GM18868 (cell line): Measurements from ENCODE around the gene GIT1.
"Not testable (repeated sequence)": the region's sequence is repeated elsewhere in the genome, so short reads cannot be mapped to it uniquely, and the experiment has no call there.

Experiments
- ATAC-seq: cut with Tn5 transposase; IDR thresholded peaks from one replicate; pipeline ENCODE4 v1.9.1; 2021; ENCODE audit warnings: mild to moderate bottlenecking, moderate library complexity; ENCODE audit not compliant: unreplicated experiment

The GIT1 gene

DNA sequence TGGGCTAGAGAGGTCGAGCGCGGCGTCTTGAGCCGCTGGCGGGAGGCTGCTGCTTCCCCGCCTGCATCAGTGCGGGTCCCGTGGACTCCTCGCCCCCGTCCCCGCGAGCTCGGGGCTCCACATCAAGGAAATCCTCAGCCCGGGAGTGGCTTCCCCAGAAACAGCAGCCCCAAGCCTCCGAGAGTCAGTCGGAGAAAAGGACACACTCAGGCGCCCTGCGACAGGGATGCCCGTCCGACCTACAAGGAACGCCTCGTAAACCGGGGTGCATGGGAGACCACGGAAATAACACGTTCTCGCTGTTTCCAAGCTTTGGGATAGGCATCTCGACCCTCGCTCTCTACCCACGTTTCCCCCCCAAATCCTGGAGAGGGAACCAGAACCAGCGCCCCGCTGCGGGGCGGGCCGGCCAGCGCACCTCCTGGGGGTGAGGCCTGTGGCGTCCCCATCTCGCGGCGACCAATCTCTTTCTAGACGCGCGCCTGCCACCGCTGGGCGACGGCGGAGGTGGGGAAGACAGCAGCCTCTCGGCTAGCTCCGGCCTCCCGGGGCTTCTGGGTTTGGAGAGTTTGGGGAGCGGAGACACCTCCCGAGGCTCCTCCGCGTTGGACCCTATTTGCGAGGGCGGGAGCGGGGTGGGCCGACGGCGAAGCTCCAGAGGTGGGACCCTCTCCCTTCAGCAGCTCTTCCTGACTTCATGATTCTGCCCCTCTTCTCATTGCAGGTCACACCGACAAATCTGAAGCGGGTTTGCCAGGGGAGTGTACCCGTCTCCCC, 21.7 kb downstream of the GIT1 start:
- ATAC-seq: peak; percentile 46

DNA sequence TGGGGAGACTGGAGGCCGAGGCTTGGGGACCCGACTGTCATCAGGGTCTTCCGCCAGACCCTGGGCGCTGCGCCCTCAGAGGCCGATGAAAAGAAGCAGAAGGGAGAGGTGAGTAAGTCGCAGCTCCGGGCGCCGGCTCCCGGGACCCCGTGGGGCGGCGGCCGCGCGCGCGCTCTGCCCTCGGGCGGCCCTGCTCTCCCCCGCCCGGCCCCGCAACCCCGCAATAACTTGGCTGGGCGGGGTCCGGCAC, 22.2 kb downstream of the GIT1 start:
- ATAC-seq: no peak

DNA sequence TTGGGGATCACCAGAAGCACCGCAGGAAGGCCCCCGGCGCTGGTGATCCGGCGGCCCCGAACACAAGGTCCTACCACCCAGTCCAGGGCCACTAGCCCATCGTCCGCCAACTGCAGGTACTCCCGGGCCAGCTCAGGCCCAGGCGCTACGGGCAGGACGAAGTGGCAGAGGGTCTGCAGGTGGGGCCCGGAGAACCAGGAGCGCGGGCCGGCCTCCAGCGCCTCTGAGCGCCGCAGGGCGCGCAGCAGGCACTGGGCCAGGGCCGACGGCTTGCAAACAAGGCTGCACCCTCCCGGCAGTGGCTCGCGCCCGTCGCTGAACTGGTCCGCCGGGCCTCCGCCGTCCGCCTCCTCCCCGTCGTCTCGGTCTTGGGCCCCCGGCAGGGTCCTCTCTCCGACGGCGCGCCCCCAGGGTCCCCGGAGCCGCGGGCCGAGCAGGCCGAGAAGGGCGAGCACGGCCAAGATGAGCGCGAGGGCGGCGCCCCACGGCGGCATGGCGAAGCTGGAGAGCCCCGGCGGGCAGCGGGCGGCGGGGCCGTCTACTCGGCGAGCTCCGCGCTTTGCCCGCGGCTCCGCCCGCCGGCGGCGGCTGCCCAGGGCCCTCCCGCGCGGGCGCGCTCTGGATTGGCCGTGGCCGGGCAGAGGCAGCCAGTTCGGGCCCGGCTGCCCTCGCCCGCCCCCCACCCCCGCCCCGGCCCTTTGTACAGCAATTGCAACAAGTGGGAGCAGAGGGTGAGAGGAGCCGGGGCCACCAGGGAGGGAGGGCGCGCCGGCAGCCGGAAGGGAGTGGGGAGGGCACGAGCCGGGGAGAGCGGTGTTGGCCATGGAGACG, 22.8 kb downstream of the GIT1 start, which contains the start of gene ABHD15:
Gene ABHD15, minus strand, starts transcription at position 565 of the 831 bp plus-strand sequence. Its CDS starts 71 bp downstream, at position 494.
- no peak for ATAC-seq

DNA sequence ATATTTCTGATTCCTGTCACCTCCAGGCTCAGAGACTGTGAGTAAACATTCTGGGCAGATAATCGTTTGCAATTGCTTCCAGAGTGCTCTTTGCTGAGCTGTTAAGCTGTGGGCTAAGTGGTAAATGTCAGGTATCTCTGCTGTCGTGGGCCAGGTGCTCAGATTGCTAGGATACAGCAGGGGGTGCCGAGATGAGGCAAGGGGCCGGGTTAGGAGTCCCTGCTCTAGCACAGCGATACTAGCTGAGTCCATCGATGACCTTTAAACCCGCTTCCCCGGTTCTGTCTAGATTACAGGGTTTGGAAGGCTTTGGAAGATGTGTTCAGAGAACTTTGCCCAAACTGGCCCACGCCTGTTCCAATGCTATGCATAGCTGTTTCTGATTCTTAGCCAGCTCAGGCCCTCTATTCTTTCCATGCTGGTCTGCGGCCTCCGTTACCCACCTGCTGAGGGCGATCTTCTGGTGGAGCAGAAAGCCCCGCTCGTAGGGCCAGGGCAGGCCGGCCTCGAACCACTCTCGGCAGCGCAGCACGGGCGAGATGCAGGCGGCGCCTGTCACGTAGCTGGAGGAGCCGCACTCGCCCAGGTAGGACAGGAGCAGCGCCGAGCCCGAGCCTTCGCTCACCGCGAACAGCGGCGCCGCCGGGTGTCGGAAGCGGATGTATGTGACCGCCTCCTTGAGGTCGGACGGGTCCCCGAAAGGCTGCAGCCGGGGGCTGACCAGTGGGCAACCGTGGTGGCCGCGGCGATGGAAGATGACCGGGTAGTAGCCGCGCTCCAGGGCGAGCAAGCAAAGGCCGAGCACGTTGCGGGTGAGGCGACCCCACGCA, 23.6 kb downstream of the GIT1 start:
- ATAC-seq: no peak

DNA sequence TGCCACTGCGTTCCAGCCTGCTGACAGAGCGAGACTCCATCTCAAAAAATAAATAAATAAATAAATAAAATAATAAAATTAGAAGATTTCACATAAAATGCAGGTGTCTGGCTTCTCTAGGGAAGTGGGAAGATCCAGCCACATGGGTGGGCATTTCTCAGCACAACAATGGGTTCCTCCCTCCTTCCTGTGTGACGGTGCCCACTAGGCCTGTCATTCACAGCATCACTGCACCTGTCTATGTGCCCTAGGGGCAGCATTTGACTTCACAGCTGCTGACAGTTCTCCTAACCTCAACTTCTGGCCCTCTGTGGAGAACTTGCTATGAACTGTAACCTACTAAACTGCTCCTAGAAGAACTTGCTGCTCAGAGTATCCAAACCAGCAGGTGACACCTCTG, 25.6 kb downstream of the GIT1 start:
- ATAC-seq: no peak

DNA sequence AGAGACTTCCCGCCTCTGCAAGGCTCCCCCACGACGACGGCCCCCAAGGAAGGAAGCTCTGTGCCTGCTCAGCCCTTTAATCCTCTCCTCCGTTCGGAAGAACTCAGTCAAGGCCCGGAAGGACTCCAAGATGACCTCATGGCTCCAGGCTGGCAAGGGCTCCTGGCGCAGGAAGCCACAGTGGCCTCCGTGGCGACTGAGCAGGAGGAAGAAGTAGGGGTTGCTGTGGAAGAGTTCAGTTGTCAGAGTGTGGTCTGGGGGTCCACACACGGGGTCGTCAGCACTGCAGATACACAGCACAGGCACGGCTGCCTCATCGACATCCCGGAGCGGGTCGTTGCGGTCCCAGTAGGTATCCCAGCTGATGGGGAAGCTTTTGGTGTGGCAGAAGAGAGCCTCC, 26.8 kb downstream of the GIT1 start:
- no peak for ATAC-seq

DNA sequence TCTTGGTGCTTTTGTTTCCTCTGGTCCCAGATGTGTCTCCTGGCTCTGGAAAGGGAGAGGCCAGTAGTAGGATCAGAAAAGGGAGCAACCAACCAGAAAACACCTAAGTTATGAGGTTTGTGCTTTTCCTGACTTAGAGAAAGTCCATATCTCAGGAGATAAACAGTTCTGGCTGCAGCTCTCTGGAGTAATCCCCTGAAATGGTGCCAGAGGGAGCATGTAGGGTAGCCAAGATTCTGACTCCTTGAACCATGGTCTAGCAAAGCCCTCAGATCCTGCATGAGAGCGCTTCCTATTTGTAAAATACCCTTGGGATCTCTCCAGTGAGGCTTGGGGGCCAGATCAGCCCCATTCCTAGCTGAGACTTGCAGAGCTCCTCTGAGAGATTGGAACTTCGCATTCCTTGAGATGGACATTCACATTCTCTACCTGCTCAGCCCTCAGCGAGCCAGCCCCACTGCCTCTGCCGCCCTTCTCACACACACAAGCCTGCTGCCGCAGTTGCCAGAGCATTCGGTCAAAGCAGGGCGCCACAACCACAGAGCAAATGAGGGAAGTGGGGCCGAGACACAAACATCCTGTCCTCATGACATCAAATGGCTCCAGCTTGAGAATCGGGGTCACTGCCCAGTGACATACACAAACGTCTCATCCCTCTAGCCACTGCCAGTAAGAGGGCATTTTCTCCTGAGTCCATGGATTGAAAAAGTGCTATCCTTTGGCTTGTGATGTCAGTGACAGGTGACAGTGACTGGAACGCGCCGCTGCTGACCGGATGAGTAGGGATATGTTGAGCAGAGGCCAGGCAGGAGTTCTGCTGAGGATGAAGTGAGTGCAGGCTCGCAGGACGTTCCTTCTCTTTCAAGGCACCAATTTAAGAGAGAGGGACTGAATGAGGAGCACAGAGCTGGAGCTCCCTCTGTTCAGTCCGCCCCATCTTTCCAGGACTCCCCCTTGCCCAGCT, 27.6 kb downstream of the GIT1 start:
- ATAC-seq: no peak

DNA sequence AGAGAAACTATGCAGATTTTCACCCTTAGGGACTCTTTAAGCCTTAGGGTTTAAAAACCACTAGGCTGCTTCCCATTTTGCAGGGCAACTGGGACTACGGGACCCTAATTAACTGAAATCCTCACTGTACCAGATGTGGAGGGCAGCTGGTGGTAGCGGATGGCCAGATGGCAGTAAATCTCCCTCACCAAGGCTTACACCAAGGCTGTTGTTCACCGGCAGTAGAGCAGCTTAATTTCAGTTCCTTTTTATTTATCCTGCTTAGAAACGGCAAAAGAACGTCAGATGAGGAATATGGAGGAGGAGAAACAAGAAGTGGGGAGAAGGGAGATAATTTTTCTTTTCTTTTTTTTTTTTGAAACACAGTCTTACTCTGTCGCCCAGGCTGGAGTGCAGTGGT, 29.1 kb downstream of the GIT1 start:
- no peak for ATAC-seq

DNA sequence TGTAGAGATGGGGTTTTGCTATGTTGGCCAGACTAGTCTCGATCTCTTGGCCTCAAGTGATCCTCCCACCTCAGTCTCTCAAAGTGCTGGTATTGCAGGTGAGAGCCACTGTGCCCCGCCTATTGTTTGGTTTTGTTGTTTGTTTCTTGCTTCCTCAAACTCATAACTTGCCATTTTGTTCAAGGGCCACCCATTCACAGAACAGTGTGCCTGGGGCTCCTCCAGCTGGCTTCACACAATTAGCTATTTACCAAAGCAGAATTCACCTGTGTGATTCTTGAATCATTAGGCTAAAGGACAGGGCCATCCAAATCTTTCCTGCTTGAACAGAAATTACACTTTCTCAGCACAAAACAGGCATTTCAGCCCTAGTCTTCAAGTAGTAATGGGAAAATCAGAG, 29.8 kb downstream of the GIT1 start:
- ATAC-seq: no peak

DNA sequence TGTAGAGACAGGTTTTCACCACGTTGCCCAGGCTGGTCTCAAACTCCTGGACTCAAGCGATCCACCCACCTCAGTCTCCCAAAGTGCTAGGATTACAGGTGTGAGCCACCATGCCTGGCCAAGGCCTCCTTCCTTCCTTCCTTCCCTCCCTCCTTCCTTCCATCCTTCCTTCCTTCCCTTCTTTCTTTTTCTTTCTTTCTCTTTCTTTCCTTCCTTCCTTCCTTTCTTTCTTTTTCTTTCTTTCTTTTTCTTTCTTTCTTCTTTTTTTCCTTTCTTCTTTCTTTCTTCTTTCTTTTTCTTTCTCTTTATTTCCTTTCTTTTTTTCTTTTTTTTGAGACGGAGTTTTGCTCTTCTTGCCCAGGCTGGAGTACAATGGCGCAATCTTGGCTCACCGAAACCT, 31.3 kb downstream of the GIT1 start:
- ATAC-seq: not testable (repeated sequence)

DNA sequence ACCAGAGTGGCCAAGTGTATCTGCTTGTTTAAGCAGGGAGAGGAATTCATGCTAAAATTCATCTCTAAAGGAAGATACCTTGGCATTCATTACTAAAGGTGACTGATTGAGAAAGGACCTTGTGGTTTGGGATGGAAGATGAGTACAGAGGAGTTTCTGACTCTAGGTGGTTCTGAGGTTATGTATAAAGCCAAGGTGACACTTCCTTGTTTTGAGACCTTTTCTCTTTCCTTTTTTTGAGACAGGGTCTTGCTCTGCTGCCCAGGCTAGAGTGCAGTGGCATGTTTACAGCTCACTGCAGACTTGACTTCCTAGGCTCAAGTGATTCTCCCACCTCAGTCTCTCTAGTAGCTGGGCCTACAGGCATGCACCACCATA, 31.7 kb downstream of the GIT1 start:
- no peak for ATAC-seq

DNA sequence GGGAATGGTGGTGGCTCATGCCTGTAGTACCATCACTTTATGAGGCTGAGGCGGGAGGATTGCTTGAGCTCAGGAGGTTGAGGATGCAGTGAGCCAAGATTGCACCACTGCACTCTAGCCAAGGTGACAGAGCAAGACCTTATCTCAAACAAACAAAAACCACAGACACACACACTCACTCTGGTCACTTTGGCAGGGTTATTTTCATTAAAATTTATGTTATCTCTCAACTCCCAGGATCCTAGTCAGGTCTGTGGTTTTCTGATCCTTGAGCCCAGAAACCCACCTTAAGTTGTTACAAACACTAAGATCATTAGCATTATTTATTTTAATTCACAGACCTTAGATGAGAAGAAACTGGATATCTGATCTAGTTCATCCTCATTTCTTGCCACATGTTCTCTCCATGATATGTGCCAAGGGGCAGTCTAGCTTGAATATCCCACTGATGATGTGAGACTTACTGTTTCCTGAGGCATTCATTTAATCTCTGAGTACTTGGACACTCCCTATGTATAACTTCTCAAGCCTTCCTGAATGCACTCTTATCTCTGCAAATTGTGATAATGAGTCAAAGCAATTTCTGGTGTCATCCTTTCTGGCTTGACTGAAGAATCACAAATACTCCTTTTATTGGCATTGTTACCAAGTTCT, 32.2 kb downstream of the GIT1 start:
- ATAC-seq: no peak

DNA sequence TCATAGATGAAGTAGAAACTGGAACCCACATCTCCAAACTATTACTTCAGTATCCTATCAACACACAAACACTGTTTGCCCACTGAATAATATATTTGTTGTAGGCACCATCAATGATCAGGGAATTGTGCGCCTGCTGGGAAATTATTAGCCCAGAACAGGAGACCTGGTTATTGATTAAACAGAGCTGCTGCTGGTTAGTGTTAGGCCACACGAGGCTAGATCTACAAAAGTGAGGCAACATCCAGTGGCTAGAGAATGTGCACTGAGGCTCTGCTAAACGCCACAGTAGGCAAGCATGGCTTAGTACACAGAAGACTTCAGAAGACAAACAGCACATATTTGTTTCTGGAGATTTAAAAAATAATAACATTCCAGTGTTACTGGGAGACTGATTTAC, 33.6 kb downstream of the GIT1 start:
- no peak for ATAC-seq

DNA sequence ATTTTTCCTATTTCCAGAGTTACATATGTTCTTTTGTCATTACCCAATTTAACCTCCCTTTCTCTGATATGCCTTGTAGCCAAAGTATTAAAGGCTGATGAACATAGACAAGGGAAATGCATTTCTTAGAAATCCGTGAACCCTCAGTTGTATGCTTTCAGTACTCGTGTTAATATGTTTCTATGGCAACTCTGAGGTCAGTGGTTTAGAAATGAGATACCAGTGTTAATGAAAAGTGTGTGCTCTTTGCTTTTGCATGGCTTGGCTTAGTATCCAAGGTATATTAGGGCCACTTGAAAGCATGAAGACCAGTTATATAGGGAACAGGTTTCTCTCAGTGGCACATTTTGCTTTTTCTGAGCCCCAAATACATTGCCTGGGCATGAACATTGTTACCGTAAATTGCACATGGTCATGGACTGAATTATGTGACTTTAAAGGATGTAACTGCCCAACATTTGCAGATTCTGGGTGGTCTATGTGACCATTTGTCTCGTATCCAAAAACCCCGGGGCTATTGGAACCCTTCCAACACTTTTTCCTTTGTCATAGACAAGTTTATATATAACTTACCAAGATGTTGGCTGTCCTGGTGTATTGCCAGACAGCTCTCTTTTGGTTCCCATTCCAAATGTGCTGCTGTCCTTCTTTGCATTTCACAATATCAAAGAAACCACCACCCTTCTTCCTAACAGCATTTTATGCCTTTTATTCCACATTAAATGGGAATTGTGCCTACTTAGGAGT, 40.1 kb downstream of the GIT1 start:
- ATAC-seq: no peak

DNA sequence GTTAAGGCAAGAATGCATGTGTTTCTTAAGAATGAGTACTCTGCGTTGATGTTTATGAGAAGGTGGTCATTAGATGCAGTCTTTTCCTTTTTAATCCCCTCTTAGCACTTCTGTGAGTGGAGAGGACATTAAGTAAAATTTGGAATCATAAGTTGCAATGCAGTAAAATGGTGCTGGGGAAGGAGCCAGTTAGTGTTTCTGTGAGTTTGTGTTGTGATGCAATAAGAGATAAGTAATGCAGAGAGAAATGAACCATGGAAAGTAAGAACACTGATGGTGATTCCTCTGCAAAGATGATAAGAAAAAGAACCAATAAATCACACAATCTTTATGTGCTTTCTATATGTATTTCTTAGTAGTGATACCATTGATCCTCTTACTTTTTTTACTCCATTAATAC, 42.6 kb downstream of the GIT1 start:
- ATAC-seq: no peak

DNA sequence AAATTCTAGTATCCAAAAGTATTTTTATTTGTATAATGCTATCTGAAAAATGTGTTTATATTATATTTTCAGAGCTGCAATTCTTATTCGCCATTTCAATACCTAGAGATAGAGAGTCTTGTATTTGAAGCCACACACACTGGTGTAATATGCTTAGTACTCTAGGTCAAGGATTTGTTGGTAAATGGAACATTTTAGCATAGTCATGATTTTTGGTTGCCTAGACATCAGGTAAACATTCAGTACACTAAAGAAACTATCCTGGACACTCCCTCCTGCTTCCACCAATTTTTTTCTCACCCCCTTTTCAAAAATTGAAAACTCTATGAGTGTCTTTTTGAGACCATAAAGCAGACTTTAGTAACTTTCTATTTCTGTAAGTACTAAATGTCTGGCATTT, 43.4 kb downstream of the GIT1 start:
- no peak for ATAC-seq

DNA sequence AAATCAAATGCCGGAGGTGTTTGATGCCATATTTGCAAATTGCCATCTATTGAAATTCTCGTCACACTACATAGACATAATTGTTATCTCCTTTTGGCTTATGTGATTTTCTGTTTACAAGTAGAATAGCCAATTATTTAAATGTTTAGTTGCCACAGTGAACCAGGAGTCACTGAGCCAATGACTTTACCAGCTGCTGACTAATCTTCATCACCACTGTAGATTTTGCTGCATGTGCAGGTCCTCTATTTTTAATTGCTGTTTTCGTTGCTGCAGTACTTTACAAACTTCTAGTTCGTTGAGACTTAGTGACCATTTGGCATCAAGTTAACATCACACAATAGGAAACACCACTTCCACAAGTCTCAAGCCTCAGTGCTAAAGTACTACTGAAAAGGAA, 45.4 kb downstream of the GIT1 start:
- no peak for ATAC-seq

DNA sequence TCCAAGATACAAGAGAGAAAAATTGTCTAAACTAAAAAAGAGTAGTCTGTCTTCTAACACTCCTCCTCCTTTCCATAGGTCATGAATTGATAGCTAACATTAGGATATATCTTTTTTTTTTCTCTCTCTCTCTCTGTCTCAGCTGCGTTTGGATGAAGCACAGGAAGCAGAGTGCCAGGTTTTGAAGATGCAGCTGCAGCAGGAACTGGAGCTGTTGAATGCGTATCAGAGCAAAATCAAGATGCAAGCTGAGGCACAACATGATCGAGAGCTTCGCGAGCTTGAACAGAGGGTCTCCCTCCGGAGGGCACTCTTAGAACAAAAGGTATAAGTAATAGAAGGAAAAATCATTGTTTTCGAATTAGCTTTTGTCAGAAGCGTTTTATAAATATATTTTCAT, 55.5 kb downstream of the GIT1 start:
- ATAC-seq: no peak

DNA sequence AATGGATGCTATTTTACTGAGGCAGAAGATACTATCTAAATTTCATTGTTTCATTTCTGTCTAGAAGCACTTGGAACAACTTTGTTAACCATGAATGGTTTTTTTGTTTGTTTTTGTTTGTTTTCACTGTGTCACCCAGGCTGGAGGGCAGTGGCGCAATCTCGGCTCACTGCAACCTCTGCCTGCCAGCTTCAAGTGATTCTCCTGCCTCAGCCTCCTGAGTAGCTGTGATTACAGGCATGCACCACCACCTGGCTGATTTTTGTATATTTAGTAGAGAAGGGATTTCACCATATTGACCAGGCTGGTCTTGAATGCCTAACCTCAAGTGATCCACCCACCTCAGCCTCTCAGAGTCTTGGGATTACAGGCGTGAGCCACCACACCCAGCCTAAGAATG, 63.1 kb downstream of the GIT1 start:
- no peak for ATAC-seq
